Lower leg skin (tissue), 4 donors: Measurements from ENCODE around the gene SLC37A2. TPM values are rescaled to one million over a fixed set of nuclear protein-coding genes. Genes with fewer than 3 reads are reported as not detected.

Experiments
- DNase-seq, 2 donors: peaks; one replicate each; pipeline ENCODE4 v3.0.0-alpha.2; 2019; ENCODE audit warnings: low spot score in 2 of 2
- H3K4me3 ChIP-seq: fragments of 200-600 bp; sonication (generic); 2 replicates; pipeline ENCODE4 v1.5.1; 2017; ENCODE audit warnings: mild to moderate bottlenecking, low read depth; ENCODE audit not compliant: poor library complexity, severe bottlenecking
- POLR2A ChIP-seq, 2 donors: fragments of 450-650 bp; IDR thresholded peaks; one replicate each; pipeline ENCODE4 v1.6.1; 2016 to 2017; ENCODE audit warnings: antibody characterized with exemption in 2 of 2, mild to moderate bottlenecking in 1 of 2, moderate library complexity in 1 of 2
- WGBS, 2 donors: methylation state at CpG; one replicate each; pipeline ENCODE4 v1.1.5; 2018; 5-methylcytosine and 5-hydroxymethylcytosine counted together
- intact Hi-C: fragments of 100-400 bp; cut with DNase I; formaldehyde crosslinking; loops from one replicate; pipeline ENCODE4 v1.15.0; 2023; ENCODE audit warnings: low total_unique reads
- total RNA-seq, 4 donors: library from RNA; depleted of rRNA; stranded (reverse); fragments of >200 nt; gene quantifications; one replicate each; pipeline ENCODE4 v1.1.0, GENCODE V29; 2016
- TF ChIP-seq, protein P1 (sequence below), 3 donors: fragments of 450-650 bp; IDR thresholded peaks; one replicate each; pipeline ENCODE4 v1.5.1; 2016; ENCODE audit warnings: antibody characterized with exemption in 3 of 3, mild to moderate bottlenecking in 3 of 3, moderate library complexity in 2 of 3

Gene SLC37A2
- total RNA-seq, 4 donors from 2014 or later = 137 to 334 (median 238) TPM

GRCh38 chr11:125100136-125100535 is 37.0 kb downstream of the SLC37A2 start:
- WGBS, 2 donors = 90 to 98% methylated on average over 2 of the region's 2 CpGs
- no peak overlapping the region for H3K4me3 ChIP-seq
- no peak for DNase-seq
- intact Hi-C loops = no loop called here
- no peak for TF ChIP-seq POLR2A (IDR thresholded peaks at IDR 0.05)
- TF ChIP-seq, protein P1, sequence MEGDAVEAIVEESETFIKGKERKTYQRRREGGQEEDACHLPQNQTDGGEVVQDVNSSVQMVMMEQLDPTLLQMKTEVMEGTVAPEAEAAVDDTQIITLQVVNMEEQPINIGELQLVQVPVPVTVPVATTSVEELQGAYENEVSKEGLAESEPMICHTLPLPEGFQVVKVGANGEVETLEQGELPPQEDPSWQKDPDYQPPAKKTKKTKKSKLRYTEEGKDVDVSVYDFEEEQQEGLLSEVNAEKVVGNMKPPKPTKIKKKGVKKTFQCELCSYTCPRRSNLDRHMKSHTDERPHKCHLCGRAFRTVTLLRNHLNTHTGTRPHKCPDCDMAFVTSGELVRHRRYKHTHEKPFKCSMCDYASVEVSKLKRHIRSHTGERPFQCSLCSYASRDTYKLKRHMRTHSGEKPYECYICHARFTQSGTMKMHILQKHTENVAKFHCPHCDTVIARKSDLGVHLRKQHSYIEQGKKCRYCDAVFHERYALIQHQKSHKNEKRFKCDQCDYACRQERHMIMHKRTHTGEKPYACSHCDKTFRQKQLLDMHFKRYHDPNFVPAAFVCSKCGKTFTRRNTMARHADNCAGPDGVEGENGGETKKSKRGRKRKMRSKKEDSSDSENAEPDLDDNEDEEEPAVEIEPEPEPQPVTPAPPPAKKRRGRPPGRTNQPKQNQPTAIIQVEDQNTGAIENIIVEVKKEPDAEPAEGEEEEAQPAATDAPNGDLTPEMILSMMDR (IDR thresholded peaks at IDR 0.05) = no peak

GRCh38 chr11:125101596-125101995 is 38.5 kb downstream of the SLC37A2 start:
- no peak for TF ChIP-seq POLR2A (IDR thresholded peaks at IDR 0.05)
- TF ChIP-seq, protein P1 (IDR thresholded peaks at IDR 0.05) = no peak
- DNase-seq = no peak
- intact Hi-C loops = no loop called here
- H3K4me3 ChIP-seq = no peak overlapping the region
- WGBS, 2 donors = 93% methylated on average over 3 of the region's 3 CpGs

DNA sequence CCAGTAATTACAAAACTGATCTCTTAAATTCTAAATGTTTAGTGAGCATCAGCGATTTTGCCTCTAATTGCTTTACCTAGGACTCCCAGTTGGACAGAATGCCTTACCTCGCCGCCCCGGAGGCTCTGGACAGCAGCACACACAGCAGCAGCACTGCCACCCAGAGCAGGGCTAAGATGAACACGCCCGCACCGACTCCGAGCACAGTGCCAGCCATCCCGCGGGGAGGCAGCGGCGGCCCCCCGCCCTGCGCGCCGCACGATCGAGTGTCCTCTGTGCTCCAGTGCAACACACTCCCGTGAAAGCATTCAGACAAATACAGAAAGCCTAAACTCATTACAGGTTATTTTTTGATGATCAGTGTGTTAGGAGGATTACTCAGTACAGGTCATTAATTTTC is 38.9 kb downstream of the SLC37A2 start:
- intact Hi-C loops = no loop called here
- no peak for DNase-seq
- no peak overlapping the region for H3K4me3 ChIP-seq
- WGBS, 2 donors = 97% methylated on average over 19 of the region's 19 CpGs
- TF ChIP-seq, protein P1 (IDR thresholded peaks at IDR 0.05) = no peak
- no peak for TF ChIP-seq POLR2A (IDR thresholded peaks at IDR 0.05)

DNA sequence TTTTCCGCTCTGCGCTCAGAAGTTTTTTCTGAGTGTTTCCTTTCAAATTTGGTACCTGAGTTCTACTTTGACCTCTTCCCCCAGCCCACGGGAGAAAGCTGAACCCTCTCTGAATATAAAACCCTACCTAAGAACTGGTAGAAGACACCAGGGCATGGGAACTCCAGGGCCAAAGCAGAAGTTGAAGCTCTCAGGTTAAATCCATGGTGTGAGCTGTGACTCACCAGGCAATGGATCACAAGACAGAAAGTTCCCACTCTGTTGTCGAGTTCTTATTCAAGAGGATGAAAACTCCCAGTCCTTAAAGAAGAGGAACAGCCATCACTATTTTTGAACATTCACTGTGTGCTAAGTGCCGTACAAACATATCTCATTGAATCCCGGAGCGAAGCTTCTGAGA is 39.4 kb downstream of the SLC37A2 start:
- intact Hi-C loops = no loop called here
- 91 to 94% methylated on average over 7 of the region's 7 CpGs for WGBS, 2 donors
- DNase-seq = no peak
- no peak for TF ChIP-seq POLR2A (IDR thresholded peaks at IDR 0.05)
- H3K4me3 ChIP-seq = no peak overlapping the region

DNA sequence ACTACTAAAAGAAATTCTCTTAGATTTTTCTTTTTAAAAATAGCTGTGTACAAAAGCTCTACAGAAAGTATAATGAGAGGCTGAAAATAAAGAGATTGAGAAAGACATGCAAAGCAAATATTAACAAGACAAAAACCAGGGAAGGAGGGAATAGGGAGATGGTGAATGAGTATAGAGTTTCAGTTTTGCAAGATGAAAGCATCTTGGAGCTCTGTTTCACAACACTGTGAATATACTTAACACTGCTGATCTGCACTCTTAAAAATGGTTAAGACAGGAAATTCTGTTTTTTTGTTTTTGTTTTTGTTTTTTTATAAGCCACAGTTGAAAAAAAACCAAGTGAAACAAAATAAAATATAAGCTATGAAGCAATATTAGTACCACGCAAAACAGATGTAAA is 42.8 kb downstream of the SLC37A2 start:
- no peak for DNase-seq
- no peak for TF ChIP-seq POLR2A (IDR thresholded peaks at IDR 0.05)
- TF ChIP-seq, protein P1 (IDR thresholded peaks at IDR 0.05) = no peak
- intact Hi-C loops = no loop called here
- WGBS, 2 donors = 63 to 95% methylated on average over 1 of the region's 1 CpG
- H3K4me3 ChIP-seq = no peak overlapping the region

DNA sequence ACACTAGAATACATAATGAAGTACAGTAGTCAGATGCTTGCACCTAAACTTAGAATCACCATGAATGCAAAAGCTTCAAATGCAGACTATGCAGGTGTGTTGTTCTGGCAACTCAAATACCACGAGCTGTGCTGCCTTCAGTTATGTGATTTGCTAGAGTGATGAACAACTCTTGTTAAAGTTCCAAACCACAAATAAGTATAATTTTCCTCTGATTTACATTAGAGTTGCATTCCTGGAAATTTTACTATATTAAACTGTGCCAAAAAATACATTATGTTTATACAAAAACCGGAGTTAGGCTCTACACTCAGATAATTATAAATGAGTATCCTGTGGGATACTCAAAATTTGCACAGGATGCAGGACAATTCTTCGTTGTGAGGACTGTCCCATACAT is 45.4 kb downstream of the SLC37A2 start:
- intact Hi-C loops = no loop called here
- WGBS, 2 donors = 68% methylated on average over 3 of the region's 3 CpGs
- no peak overlapping the region for H3K4me3 ChIP-seq
- TF ChIP-seq, protein P1 (IDR thresholded peaks at IDR 0.05) = no peak
- no peak for TF ChIP-seq POLR2A (IDR thresholded peaks at IDR 0.05)
- no peak for DNase-seq
